Hepatocyte (in vitro differentiated cells): ENCODE measurements around the gene GSTM1. TPM values are rescaled to one million over a fixed set of nuclear protein-coding genes. Genes with fewer than 3 reads are reported as not detected.
A peak's percentile ranks its signal among the peaks of the same experiment; 100 is the strongest.

Experiments
- DNase-seq: peaks from one replicate; pipeline ENCODE4 v3.0.0-alpha.2; 2016; ENCODE audit warnings: low spot score
- H2AFZ ChIP-seq: fragments of 200-600 bp; sonication (generic); 2 replicates; pipeline ENCODE4 v1.6.0; 2016; ENCODE audit warnings: antibody characterized with exemption, mild to moderate bottlenecking
- H3K27ac ChIP-seq: fragments of 200-600 bp; sonication (generic); 2 replicates; pipeline ENCODE4 v1.5.1; 2016; ENCODE audit warnings: mild to moderate bottlenecking
- H3K27me3 ChIP-seq: fragments of 200-600 bp; sonication (generic); 2 replicates; pipeline ENCODE4 v1.6.1; 2016
- H3K36me3 ChIP-seq: fragments of 200-600 bp; sonication (generic); replicated peaks from 2 replicates; pipeline ENCODE4 v1.5.1; 2016; ENCODE audit warnings: low read depth; ENCODE audit not compliant: insufficient read depth
- H3K4me1 ChIP-seq: fragments of 200-600 bp; sonication (generic); 2 replicates; pipeline ENCODE4 v1.5.1; 2016; ENCODE audit warnings: mild to moderate bottlenecking, moderate library complexity; ENCODE audit not compliant: insufficient read depth
- H3K4me2 ChIP-seq: fragments of 200-600 bp; sonication (generic); 2 replicates; pipeline ENCODE4 v1.6.0; 2016
- H3K4me3 ChIP-seq: fragments of 200-600 bp; sonication (generic); 2 replicates; pipeline ENCODE4 v1.5.1; 2016; ENCODE audit warnings: mild to moderate bottlenecking
- H3K79me2 ChIP-seq: fragments of 200-600 bp; sonication (generic); 2 replicates; pipeline ENCODE4 v1.6.0; 2017; ENCODE audit warnings: mild to moderate bottlenecking
- H3K9me2 ChIP-seq: fragments of 200-600 bp; sonication (generic); replicated peaks from 2 replicates; pipeline ENCODE4 v1.6.0; 2017; ENCODE audit warnings: mild to moderate bottlenecking; ENCODE audit not compliant: insufficient read depth
- H3K9me3 ChIP-seq: fragments of 200-600 bp; sonication (generic); 2 replicates; pipeline ENCODE4 v1.5.1; 2016; ENCODE audit warnings: low read depth, mild to moderate bottlenecking
- H4K20me1 ChIP-seq: fragments of 200-600 bp; sonication (generic); 2 replicates; pipeline ENCODE4 v1.6.0; 2016; ENCODE audit warnings: mild to moderate bottlenecking; ENCODE audit not compliant: insufficient read depth, poor library complexity, severe bottlenecking
- CTCF ChIP-seq: fragments of 200-600 bp; sonication (generic); IDR thresholded peaks from 2 replicates; pipeline ENCODE4 v1.5.1; 2016; ENCODE audit warnings: antibody characterized with exemption, mild to moderate bottlenecking; ENCODE audit not compliant: poor library complexity
- EZH2 ChIP-seq: fragments of 200-600 bp; sonication (generic); IDR thresholded peaks from 2 replicates; pipeline ENCODE4 v1.6.1; 2016; ENCODE audit warnings: antibody characterized with exemption, mild to moderate bottlenecking, borderline replicate concordance
- EZH2phosphoT487 ChIP-seq: fragments of 200-600 bp; sonication (generic); IDR thresholded peaks from one replicate; pipeline ENCODE4 v1.6.1; 2018; ENCODE audit warnings: antibody characterized with exemption, mild to moderate bottlenecking, low read depth, moderate library complexity; ENCODE audit not compliant: unreplicated experiment, severe bottlenecking
- WGBS: methylation state at CpG from one replicate; pipeline ENCODE4 v1.1.6; 2016; ENCODE audit warnings: low lambda C conversion rate; ENCODE audit errors: missing lambda C conversion rate; 5-methylcytosine and 5-hydroxymethylcytosine counted together
- polyA plus RNA-seq: library from polyadenylated mRNA; unstranded; fragments of >200 nt; fragmentation: Nextera tagmentation; extraction: Ambion mirVana; gene quantifications from 2 replicates; pipeline ENCODE4 v1.2.1, GENCODE V29; 2016
- total RNA-seq: library from RNA; depleted of rRNA; stranded (reverse); fragments of >200 nt; gene quantifications from 2 replicates; pipeline ENCODE4 v1.2.3, GENCODE V29; 2014

Gene GSTM1
- total and polyA plus RNA-seq, 2 experiments from 2014 or later: 19.9 to 44.3 TPM

GRCh38 chr1:109657970-109658369 is 29.6 kb upstream of the GSTM1 start:
- peak overlapping the region; percentile 79 for H3K4me2 ChIP-seq
- WGBS: 89% methylated on average over 7 of the region's 7 CpGs
- DNase-seq: no peak
- no peak overlapping the region for H2AFZ ChIP-seq
- TF ChIP-seq EZH2: no peak
- no peak for TF ChIP-seq CTCF
- TF ChIP-seq EZH2phosphoT487: no peak
- no peak overlapping the region for H3K4me3 ChIP-seq
- H3K9me3 ChIP-seq: no peaks in the 10 kb centered on the region
- peaks cover 6% of the 10 kb centered on the region for H3K79me2 ChIP-seq
- H3K27me3 ChIP-seq: no peaks in the 10 kb centered on the region
- H3K9me2 ChIP-seq: no peaks in the 10 kb centered on the region
- no peaks in the 10 kb centered on the region for H4K20me1 ChIP-seq
- H3K4me1 ChIP-seq: peaks cover 9% of the 10 kb centered on the region
- no peaks in the 10 kb centered on the region for H3K36me3 ChIP-seq
- H3K27ac ChIP-seq: no peak overlapping the region

GRCh38 chr1:109658533-109659042 is 29.0 kb upstream of the GSTM1 start:
- Histone ChIP-seq H3K4me3 (no peak overlapping the region), H3K36me3 (no peaks in the 10 kb centered on the region), H3K4me2 (no peak overlapping the region), H3K9me3 (no peaks in the 10 kb centered on the region), H3K79me2 (peaks cover 6% of the 10 kb centered on the region), H3K27me3 (no peaks in the 10 kb centered on the region), H3K27ac (no peak overlapping the region), H2AFZ (no peak overlapping the region), H3K4me1 (peaks cover 9% of the 10 kb centered on the region), H3K9me2 (no peaks in the 10 kb centered on the region), H4K20me1 (no peaks in the 10 kb centered on the region)
- DNase-seq: no peak
- 64% methylated on average over 3 of the region's 3 CpGs for WGBS
- TF ChIP-seq CTCF: no peak
- no peak for TF ChIP-seq EZH2phosphoT487
- no peak for TF ChIP-seq EZH2

GRCh38 chr1:109659145-109659544 is 28.5 kb upstream of the GSTM1 start:
- H3K9me2 ChIP-seq: no peaks in the 10 kb centered on the region
- H3K27me3 ChIP-seq: no peaks in the 10 kb centered on the region
- 80% methylated on average over 2 of the region's 2 CpGs for WGBS
- peaks cover 9% of the 10 kb centered on the region for H3K4me1 ChIP-seq
- H4K20me1 ChIP-seq: no peaks in the 10 kb centered on the region
- H3K27ac ChIP-seq: no peak overlapping the region
- no peaks in the 10 kb centered on the region for H3K9me3 ChIP-seq
- no peak overlapping the region for H2AFZ ChIP-seq
- H3K4me3 ChIP-seq: no peak overlapping the region
- peak; percentile 30 for DNase-seq
- no peak overlapping the region for H3K4me2 ChIP-seq
- H3K79me2 ChIP-seq: peaks cover 6% of the 10 kb centered on the region
- H3K36me3 ChIP-seq: no peaks in the 10 kb centered on the region
- no peak for TF ChIP-seq CTCF
- TF ChIP-seq EZH2: no peak
